ENCODE data around the gene ABL2.

DNA sequence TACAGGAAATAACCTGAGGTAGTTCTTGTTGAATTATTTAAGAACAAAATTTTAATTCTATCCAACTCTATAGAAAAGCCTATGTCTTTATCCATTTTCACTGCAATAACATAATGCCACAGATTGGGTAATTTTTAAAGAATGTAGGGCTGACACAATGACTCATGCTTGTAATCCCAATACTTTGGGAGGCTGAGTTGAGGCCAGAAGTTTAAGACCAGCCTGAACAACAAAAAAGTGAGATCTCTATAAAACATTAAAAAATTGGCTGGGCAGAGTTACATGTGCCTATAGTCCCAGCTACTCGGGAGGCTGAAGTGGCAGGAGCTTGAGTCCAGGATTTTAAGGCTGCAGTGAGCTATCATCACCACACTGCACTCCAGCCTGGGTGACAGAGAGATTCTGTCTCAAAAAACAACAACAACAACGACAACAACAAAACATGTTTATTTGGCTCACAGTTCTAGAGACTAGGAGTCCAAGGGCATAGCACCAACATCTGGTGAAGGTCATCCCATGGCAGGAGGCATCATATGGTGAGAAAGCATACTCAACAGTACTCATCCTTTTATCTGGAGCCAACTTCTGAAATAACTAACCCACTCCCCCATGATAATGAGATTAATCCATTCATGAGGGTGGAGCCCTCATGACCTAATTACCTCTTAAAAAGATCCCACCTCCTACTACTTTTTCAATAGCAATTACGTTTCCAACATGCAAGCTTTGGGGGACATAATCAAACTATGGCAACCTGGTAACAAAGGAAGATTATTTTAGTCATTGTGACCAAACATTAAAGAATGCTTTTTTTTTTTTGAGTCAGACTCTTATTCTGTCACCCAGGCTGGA is 59.6 kb downstream of the ABL2 start:
- TF ChIP-seq CTCF (IDR thresholded peaks at IDR 0.05; ENCODE audit: extremely low read depth in 1 of 2, insufficient read depth in 1 of 2, low read depth in 1 of 2, low read length in 2 of 2): no peak
- TF ChIP-seq POLR2A (IDR thresholded peaks at IDR 0.05; ENCODE audit: low read depth, low read length): no peak
- no peak for TF ChIP-seq EZH2 (IDR thresholded peaks at IDR 0.05; ENCODE audit: borderline replicate concordance, low read depth, low read length, severe bottlenecking)

All from endothelial cell of umbilical vein (primary cell).